Measurements from ENCODE around the gene ACY1. TPM values are rescaled to one million over a fixed set of nuclear protein-coding genes. Genes with fewer than 3 reads are reported as not detected.

Gene ACY1
- total RNA-seq, 1 donor from 2014 or later = 95.8 TPM

GRCh38 chr3:51994530-51994929 lies 11.2 kb downstream of the ACY1 start:
- no peak for DNase-seq (ENCODE audit: low read depth)
- no peak for TF ChIP-seq CTCF (conservative IDR thresholded peaks at IDR 0.05; ENCODE audit: low read depth, low read length)
- peak overlapping the region; percentile 99 for H3K4me3 ChIP-seq (ENCODE audit: low read depth, low read length)

GRCh38 chr3:51995346-51996163 lies 12.2 kb downstream of the ACY1 start, which contains the start of gene RPL29:
Gene RPL29 (minus strand): TSS chr3:51995895. CDS start chr3:51995461, 434 bp downstream.
- peak; percentile 73 for DNase-seq (ENCODE audit: low read depth)
- no peak for TF ChIP-seq CTCF (conservative IDR thresholded peaks at IDR 0.05; ENCODE audit: low read depth, low read length)
- peak within 1 kb of the TSS; percentile 99 for H3K4me3 ChIP-seq (ENCODE audit: low read depth, low read length)

GRCh38 chr3:51997172-51997571 lies 13.8 kb downstream of the ACY1 start:
- DNase-seq (ENCODE audit: low read depth) = no peak
- no peak overlapping the region for H3K4me3 ChIP-seq (ENCODE audit: low read depth, low read length)
- TF ChIP-seq CTCF (conservative IDR thresholded peaks at IDR 0.05; ENCODE audit: low read depth, low read length) = no peak

- TF ChIP-seq CTCF (conservative IDR thresholded peaks at IDR 0.05; ENCODE audit: low read depth, low read length) = no peak
- no peak for DNase-seq (ENCODE audit: low read depth)
Observed at GRCh38 chr3:51997935-51998596, 14.7 kb downstream of the ACY1 start.

GRCh38 chr3:51998774-51999173 lies 15.4 kb downstream of the ACY1 start:
- TF ChIP-seq CTCF (conservative IDR thresholded peaks at IDR 0.05; ENCODE audit: low read depth, low read length) = no peak
- no peak overlapping the region for H3K4me3 ChIP-seq (ENCODE audit: low read depth, low read length)
- DNase-seq (ENCODE audit: low read depth) = no peak

More at GRCh38 chr3:51997935-51998596, 14.7 kb downstream of the ACY1 start:
- H3K4me3 ChIP-seq (ENCODE audit: low read depth, low read length) = no peak overlapping the region

GRCh38 chr3:51999846-52000245 lies 16.5 kb downstream of the ACY1 start:
- H3K4me3 ChIP-seq (ENCODE audit: low read depth, low read length) = no peak overlapping the region
- no peak for DNase-seq (ENCODE audit: low read depth)
- no peak for TF ChIP-seq CTCF (conservative IDR thresholded peaks at IDR 0.05; ENCODE audit: low read depth, low read length)
